HG02981 (cell line): ENCODE data around the gene CACNA1F.

Source experiments
- ATAC-seq: cut with Tn5 transposase; IDR thresholded peaks from one replicate; pipeline ENCODE4 v1.9.1; 2021; ENCODE audit warnings: mild to moderate bottlenecking, moderate library complexity; ENCODE audit not compliant: unreplicated experiment

The CACNA1F gene

DNA sequence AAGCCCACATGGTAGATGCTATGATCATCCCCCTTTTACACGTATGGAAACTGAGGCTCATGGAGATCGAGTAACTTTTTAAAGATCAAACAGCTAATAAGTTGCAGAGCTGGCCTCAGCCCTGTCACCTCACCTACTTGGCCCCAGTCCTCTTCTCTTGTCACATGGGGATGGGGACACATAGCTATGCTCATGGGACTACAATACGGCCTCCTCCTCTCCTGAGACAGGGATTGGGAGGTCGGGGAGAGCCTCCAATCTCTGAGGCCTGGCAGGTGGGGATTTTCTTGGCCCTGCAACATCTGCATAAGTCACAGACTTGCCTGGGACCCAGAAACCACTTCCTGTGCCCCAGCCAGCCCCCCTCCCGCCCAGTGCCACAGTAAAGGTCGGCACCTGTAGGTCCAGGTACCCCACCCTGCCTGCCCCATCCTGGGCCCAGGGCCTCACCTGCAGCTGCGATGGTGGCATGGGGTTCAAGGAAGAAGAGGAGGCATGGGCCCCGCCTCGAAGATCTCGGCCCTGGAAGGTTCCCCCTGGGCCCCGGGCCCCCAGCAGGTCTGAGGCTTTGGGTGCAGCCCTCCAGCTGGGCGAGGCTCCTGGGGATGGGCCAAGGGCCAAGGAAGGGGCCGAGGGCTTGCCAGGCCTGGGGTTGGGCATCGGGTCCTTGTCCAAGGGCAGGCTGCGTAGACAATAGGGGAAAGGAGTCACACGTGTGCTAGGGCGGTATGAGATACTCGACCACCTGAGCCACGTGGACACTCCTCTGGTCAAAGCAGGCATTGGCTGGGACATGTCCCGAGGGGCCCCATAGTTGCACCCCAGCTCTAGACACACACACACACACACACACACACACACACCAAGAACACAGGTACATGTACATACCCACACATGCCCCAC is 25.0 kb upstream of the CACNA1F start:
- no peak for ATAC-seq

DNA sequence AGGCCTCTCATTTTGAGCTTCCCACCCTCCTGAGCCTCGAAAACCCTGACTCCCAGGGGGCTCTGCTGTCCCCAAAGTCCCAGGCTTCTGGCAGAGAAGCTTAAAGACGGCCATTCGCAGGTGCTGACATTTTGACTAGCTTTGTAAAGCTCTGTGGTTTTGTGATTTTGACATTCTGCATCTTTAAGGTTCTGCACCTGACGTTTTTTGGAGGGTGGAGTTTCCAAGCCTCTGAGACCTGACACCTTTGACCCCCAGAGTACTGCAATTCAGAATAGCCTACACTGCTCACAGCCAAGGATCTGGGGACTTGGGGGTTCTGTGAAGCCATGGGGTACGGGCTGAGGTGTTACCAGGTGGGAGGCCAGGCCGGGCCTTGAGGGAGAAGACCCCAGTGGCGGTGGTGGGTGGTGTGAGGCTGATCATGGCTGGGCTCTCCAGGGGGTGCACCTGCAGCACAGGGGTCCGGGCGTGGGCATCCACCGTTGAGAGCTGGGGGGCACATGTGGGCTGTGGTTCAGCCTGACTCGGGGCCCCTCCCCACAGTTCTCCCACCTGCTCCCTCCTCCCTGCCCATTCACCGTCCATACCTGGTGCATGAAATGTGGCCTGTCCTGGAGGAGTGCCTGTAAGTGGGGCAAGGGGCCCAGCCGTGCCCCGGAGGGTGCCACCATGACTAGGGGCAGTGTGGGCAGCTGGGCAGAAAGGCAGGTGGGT is 24.1 kb upstream of the CACNA1F start:
- no peak for ATAC-seq

DNA sequence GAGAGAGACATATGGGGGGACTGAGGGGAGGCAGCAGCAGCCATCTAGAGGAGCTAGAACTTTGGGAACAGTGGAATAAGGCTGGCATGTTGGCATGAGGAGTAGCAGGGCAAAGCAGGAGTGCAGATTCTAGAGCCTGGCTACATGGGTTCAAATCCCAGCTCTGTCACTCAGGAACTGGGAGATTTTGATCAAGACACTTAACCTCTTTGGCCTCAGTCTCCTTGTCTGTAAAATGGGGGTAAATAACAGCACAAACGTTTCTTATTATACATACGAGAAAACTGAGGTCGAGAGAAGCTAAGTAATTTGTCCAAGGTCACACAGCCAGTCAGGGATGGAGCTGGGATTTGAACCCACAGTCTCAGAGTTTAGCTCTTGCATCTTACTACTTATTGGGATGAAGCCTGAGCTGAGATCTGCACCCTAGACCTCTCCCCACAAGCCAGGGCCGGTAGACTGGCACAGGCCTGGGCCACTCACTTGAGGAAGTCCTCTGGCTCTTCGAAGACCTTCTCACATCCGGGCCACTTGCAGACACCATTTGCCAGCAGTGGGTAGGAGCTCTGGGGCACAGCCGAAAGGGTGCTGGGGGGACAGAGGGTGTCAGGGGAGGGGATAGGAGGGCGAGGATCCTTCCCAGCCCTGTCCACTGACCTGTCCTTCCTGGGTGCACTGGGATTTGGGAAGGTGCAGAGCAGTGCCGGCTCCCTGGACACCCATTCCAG is 23.3 kb upstream of the CACNA1F start:
- ATAC-seq = no peak

DNA sequence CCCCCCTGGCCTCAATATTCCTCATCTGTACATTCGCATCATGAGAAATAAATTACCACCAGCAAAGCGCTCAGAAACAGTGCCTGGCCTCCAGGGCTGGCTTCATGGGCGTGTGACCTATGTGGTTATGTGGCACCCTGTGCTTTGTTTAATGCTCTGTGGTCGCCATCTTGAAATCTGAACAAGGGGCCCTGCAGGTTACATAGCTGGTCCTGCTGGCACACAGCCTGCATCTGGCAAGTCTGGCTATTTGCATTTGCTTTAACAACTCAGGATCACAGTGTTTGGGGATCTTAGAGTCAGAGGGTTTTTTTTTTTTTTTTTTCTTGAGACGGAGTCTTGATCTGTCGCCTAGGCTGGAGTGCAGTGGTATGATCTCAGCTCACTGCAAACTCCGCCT is 21.5 kb upstream of the CACNA1F start:
- ATAC-seq = no peak

DNA sequence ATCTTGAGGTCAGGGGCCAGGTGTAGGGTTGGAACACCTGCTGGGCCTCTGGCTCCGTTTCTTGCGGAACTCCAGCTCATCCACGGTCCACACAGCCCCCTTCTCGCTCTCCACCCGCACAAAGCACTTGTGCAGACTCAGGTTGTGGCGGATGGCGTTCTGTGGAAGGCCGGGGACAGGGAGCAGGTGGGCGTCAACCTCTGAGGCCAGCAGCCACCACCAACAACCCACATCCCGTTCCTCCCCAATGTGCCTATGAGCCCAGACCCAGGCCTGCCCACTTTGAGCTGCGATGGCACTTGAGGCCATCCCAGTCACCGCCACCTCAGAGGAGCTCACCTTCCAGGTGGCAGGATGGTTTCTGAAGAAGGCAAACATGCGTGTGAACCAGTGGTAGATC is 18.2 kb upstream of the CACNA1F start:
- ATAC-seq = no peak

DNA sequence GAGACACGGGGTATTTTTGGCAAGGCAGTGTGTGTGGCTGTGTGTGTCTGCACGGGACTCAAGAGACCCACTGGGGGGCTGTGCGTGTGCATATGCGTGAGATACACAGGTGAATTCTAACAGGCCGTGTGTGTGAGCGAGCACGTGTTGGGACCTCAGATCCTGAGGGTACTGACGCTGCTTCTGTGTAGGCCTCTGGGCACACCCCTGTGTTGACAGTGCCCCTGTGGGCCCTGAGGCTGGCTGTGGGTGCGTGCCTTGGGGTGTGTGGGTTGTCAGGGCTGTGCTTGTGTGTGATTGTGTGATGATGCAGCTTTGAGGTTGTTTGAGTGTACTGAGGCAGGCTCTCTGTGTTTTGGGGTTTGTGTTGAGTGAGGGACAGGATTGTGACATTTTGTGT is 17.4 kb upstream of the CACNA1F start:
- no peak for ATAC-seq

DNA sequence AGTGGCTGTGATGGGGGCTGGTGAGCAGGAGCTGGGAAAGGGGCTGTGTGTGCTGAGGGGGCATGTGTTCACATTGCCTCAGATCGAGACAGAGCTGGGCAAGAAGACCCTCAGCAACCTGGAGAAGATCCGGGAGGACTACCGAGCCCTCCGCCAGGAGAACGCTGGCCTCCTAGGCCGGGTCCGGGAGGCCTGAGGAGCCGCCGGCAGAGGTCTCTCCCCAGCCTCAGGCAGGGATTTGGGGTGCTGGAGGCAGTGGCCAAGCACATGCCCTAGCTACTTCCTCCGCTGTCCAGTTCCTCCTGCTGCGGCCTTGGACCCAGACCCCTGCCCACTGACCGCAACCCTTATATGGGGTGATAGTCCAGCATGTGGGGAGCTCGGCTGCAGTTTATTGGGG is 16.9 kb upstream of the CACNA1F start:
- ATAC-seq = no peak

DNA sequence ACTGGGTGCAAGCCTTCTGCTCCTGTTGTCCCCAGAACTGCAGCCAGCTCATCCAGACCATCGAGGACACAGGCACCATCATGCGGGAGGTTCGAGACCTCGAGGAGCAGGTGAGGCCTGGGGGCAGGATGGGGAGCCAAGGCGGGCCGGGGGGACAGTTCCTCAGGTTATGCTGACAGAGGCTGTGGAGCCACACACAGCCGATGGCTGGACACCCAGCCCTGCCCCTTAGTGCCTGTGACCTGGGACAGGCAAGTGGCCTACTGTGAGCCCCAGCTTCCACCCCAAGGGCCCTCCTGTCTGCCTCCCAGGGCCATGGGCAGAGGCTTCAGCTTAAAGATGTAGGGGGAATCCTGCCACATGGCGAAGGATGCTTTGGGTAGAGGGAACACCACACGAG is 16.5 kb upstream of the CACNA1F start:
- no peak for ATAC-seq

DNA sequence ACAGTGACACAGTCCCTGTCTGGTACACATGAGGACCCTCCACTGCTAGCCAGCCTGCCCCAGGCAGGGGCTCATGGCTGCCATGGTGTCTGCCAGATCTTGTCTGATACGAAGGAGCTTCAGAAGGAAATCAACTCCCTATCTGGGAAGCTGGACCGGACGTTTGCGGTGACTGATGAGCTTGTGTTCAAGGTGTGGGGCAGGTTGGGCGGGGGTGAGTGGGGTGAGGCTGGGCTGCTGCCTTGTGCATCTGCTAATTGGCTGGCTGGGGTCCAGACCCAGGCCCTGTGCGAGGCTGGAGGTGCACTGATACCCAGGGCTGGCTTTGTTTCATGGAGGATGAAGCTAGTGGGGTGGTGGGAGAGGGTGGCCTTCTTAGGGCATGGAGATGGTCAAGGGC is 15.9 kb upstream of the CACNA1F start:
- ATAC-seq = no peak

DNA sequence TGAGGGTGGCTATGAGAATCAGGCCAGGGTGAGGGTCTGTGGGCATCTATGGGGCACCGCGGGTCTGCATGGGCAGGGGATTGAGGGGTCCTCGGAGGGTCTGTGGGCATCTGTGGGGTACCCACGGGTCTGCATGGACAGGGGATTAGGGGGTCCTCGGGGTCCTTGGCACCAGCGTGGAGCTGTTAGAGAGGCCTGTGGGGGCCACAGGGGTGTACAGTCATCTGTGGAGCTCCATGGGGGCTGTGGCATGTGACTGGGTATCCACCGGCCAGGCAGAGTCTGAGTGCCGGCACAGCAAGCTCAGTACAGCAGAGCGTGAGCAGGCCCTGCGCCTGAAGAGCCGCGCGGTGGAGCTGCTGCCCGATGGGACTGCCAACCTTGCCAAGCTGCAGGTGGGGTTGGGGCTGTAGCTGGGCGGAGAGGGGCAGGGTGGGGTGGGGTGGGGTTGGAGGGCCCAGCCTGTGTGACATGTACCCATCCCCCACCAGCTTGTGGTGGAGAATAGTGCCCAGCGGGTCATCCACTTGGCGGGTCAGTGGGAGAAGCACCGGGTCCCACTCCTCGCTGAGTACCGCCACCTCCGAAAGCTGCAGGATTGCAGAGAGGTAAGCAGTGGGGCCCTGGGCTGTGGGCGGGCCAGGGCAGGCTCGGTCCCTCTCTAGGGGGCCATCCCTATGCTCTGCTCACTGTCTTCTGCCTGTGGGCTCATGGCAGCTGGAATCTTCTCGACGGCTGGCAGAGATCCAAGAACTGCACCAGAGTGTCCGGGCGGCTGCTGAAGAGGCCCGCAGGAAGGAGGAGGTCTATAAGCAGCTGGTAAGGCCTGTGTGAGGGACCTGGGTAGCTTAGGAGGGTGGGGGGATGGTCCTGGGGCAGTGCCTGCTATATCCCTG is 15.0 kb upstream of the CACNA1F start:
- ATAC-seq = no peak

DNA sequence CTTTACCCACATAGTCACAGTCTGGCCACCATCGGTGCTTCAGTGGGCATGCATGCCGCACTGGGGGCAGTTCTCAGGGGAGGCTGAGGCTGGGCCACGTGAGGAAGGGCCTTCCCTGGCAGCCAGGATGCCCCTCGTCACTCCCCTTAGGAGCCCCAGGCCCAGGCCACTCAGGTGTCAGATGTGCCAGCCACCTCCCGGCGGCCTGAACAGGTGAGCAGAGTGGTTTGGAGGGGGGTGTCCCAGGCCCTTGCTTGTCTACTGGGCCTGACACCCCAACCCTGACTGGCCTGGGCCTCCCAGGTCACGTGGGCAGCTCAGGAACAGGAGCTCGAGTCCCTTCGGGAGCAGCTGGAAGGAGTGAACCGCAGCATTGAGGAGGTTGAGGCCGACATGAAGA is 14.2 kb upstream of the CACNA1F start:
- no peak for ATAC-seq

DNA sequence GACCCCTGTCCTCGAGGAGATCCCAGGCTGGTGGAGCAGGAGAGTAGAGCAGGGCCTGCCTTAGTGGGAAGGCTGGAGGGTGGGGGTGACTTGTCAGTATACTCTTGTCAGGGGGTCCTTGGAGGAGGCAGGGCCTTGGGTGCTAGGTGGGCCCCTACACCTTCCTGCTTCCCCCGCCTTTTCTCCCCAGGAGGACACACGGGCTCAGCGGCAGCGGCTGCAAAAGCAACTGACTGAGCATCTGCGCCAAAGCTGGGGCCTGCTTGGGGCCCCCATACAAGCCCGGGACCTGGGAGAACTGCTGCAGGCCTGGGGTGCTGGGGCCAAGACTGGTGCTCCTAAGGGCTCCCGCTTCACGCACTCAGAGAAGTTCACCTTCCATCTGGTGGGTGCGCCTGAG is 13.4 kb upstream of the CACNA1F start:
- ATAC-seq = no peak

DNA sequence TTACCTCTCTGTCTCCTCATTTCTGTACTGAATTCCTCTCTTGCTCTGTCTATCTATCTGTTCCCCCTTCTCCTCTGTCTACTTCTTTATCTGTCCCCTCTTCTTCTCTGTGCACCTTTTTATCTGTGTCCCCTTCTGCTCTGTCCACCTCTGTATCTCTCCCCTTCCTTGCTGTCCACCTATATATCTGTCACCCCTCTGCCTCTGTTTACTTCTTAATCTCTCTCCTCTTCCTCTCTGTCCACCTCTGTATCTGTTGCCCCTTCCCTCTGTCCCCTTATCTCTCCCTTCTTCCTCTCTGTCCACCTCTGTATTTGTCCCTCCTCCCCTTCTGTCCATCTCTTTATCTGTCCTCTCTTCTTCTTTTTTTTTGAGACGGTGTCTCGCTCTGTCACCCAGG is 11.1 kb upstream of the CACNA1F start:
- ATAC-seq = no peak

DNA sequence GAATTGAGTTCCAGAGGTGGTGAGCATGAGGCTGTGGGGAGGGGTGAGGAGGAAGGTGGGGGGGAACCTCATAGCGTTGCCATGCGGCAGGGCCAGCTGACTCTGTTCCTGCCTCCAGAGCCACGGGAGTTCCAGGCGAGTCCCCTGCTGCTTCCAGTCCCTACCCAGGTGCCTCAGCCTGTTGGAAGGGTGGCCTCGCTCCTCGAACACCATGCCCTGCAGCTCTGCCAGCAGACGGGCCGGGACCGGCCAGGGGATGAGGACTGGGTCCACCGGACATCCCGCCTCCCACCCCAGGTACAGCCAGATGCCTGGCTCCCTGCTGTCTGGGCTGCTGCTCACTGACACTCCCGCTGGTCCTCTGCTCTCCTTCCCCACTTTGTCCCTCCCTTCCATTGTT is 10.0 kb upstream of the CACNA1F start:
- ATAC-seq = no peak

DNA sequence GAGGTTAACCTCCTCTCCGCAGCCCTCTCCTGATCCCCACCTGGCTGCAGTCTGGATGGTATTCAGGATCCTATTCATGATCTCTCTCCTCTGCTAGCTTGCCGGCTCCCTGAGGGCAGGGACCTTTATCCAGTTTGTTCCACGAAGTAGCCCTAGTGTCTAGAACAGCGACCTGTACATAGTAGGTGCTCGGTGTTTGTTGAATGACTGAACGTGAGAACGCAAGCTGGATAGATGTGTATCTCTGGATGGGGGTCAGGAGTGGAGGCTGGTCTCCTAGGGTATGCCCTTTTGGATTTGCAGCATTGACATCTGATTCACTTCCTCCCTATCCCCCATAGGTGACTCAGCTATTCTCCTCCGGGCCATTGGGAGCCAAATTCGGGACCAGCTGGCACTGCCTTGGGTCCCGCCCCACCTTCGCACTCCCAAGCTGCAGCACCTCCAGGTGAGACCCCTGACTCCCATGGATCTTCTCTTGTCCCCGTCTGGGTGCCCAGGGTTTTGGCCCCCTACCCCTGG is 9.5 kb upstream of the CACNA1F start:
- no peak for ATAC-seq

DNA sequence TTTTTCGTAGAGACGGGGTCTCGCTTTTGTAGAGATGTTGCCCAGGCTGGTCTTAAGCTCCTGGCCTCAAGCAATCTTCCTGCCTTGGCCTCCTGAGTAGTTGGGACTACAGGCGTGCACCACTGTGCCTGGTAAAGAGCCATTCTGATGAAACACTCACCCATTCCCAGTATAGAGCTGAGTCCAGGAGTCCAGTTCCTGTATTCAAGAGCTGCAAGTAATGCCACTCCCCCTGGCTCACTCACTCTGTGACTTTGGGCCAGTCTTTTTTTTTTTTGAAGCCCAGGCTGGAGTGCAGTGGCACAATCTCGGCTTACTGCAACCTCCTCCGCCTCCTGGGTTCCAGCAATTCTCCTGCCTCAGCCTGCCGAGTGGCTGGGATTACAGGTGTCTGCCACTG is 5.6 kb upstream of the CACNA1F start:
- ATAC-seq = no peak

DNA sequence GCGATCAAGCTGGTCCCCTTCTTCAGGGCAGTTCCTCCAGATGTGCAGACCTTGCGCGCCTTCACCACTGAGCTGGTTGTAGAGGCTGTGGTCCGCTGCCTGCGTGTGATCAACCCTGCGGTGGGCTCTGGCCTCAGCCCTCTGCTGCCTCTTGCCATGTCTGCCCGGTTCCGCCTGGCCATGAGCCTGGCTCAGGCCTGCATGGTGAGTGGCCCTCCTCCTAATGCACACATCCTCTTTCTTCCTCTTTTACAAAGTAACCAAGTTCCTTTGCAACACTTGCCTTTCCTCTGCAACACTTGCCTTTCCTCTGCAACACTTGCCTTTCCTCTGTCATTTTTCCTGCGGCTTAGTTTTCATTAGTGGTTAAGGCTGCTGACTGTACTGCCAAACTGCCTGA is 3.9 kb upstream of the CACNA1F start:
- ATAC-seq = no peak

DNA sequence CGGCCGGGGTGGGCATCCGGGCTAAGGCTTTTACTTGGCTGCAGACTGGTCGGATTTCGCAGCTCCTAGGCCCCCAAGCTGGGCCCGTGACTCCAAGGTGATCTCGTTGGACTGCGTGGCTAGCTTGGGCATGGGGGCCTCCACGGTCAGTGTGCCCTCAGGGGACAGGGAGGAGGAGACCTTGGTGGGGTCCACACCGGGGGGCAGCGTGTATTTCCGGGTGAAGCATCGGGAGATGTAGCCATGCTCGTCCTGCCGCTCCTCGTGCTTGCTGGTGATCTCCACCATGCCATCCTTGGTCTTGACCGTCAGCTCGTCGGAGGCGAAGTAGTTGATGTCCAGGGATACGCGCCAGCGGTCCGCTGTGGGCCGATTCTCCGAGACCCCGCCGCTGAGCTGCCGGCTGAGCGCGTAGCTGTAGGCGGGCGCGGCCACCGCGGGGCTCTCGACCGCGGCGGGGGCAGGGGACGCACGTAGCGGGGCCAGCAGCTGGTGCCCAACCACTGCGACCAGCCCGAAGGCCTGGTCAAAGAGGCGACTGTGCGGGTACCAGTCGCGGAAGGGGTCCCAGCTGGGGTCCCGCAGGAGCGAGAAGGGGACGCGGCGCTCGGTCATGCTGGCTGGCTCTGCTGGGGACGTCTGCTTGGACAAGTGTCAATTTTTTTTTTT is 881 bp upstream of the CACNA1F start:
- no peak for ATAC-seq

DNA sequence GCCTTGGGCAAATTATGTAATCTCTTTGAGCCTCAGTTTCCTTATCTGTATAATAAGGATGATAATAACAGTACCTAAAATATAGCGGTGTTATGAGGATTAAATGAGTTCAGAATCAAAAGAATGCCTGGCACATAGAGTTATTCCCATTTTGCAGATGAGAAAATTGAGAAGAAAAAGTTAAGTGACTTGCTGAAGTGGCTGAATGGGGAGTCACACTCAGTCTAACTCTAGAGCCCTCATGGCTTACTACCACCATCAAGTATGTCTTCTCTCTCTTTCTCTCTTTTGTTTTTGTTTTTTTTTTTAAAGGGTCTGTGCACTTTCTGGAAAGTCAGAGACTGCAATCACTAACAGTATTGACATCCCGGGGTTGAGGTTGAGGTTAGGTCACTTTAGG is 615 bp downstream of the CACNA1F start:
- ATAC-seq = no peak
